IPS-NIHi7 (cell line): ENCODE measurements around the gene VPS54.

ENCODE experiments used
- DNase-seq: peaks from one replicate; pipeline ENCODE4 v3.0.0; 2012; ENCODE audit warnings: mixed read lengths; ENCODE audit errors: extremely low spot score

VPS54 gene

GRCh38 chr2:63843791-63844190 is 175.4 kb downstream of the VPS54 start:
- no peak for DNase-seq

GRCh38 chr2:63843093-63843492 is 176.1 kb downstream of the VPS54 start:
- DNase-seq = no peak

GRCh38 chr2:63842149-63843061 is 176.8 kb downstream of the VPS54 start:
- DNase-seq = no peak
